Urinary bladder (tissue), 4 donors: ENCODE measurements around the gene FER1L5. TPM values are rescaled to one million over a fixed set of nuclear protein-coding genes. Genes with fewer than 3 reads are reported as not detected.

Experiments used
- DNase-seq: peaks from one replicate; pipeline ENCODE4 v3.0.0-alpha.2; 2015; ENCODE audit errors: extremely low spot score
- H3K27ac ChIP-seq: one replicate; pipeline ENCODE4 v1.5.1; 2013; ENCODE audit warnings: low read depth, mild to moderate bottlenecking, moderate library complexity
- H3K36me3 ChIP-seq: one replicate; pipeline ENCODE4 v1.6.1; 2013; ENCODE audit warnings: mild to moderate bottlenecking, moderate library complexity; ENCODE audit not compliant: insufficient read depth
- H3K4me1 ChIP-seq: one replicate; pipeline ENCODE4 v1.6.1; 2013; ENCODE audit warnings: mild to moderate bottlenecking, moderate library complexity; ENCODE audit not compliant: insufficient read depth
- H3K4me3 ChIP-seq: one replicate; pipeline ENCODE4 v1.5.1; 2013; ENCODE audit warnings: low read depth, low read length
- WGBS: extraction: QIAGEN DNeasy Blood & Tissue Kit; methylation state at CpG from one replicate; pipeline ENCODE4 v1.1.7; 2013; 5-methylcytosine and 5-hydroxymethylcytosine counted together
- polyA plus RNA-seq: library from polyadenylated mRNA; stranded (reverse); fragments of 200-250 nt; gene quantifications from one replicate; pipeline ENCODE4 v1.2.3, GENCODE V29; 2013
- total RNA-seq: library from RNA; depleted of rRNA; stranded (reverse); fragments of >200 nt; gene quantifications from one replicate; pipeline ENCODE4 v1.2.3, GENCODE V29; 2014
- donor health status: healthy with polysubstance abuse.
- donor health status: healthy.

FER1L5 gene
- total and polyA plus RNA-seq, 2 donors: 0.01 to 0.58 TPM

DNA sequence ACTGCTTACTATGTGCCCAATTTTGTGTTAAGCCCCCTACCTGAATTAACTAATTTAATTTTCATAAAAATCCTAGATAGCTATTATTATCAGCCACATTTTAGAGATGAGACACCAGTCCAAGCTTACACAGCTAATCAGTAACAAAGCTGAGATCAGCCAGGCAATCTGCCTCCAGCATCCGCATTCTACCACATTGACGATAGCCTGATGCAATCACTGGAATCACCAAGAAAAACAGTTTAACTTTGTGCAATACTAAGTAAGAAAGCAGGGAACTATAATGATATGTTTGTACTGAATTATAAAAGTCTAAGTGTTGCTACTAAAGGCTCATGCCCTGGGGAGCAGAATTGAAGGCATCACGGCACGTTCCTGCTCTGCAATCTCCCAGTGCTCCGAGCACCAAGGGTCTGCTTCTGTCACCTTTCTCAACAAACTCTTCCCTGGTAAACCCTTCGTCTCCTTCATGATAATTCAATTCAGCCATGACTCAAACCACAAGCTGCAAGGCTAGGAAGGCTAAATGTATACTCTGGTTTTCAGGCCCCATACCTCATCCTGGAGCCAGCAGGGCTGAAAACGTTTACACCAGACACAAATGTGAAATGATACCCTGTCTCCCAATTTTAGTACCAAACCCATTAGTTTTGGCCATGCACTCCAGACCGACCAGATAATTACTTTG, 23.8 kb upstream of the FER1L5 start:
- DNase-seq: no peak
- no peak overlapping the region for H3K4me3 ChIP-seq
- no peak overlapping the region for H3K27ac ChIP-seq
- WGBS: 77% methylated on average over 8 of the region's 8 CpGs
- H3K4me1 ChIP-seq: no peaks in the 10 kb centered on the region
- H3K36me3 ChIP-seq: no peaks in the 10 kb centered on the region

- Histone ChIP-seq H3K36me3 (peaks cover 2% of the 10 kb centered on the region), H3K4me3 (no peak overlapping the region), H3K4me1 (no peaks in the 10 kb centered on the region), H3K27ac (no peak overlapping the region)
- 99% methylated on average over 3 of the region's 3 CpGs for WGBS
- no peak for DNase-seq
Observed at GRCh38 chr2:96622544-96622943, 20.0 kb upstream of the FER1L5 start.

GRCh38 chr2:96623116-96623515, 19.4 kb upstream of the FER1L5 start:
- H3K36me3 ChIP-seq: peaks cover 2% of the 10 kb centered on the region
- WGBS: 86% methylated on average over 3 of the region's 3 CpGs
- no peak for DNase-seq
- H3K4me3 ChIP-seq: no peak overlapping the region
- H3K4me1 ChIP-seq: no peaks in the 10 kb centered on the region
- H3K27ac ChIP-seq: no peak overlapping the region

- Histone ChIP-seq H3K27ac (no peak overlapping the region), H3K4me1 (no peaks in the 10 kb centered on the region), H3K4me3 (no peak overlapping the region), H3K36me3 (peaks cover 6% of the 10 kb centered on the region)
- no peak for DNase-seq
- WGBS: 24% methylated on average over 5 of the region's 5 CpGs
Observed at GRCh38 chr2:96625571-96626552, 16.7 kb upstream of the FER1L5 start.

DNA sequence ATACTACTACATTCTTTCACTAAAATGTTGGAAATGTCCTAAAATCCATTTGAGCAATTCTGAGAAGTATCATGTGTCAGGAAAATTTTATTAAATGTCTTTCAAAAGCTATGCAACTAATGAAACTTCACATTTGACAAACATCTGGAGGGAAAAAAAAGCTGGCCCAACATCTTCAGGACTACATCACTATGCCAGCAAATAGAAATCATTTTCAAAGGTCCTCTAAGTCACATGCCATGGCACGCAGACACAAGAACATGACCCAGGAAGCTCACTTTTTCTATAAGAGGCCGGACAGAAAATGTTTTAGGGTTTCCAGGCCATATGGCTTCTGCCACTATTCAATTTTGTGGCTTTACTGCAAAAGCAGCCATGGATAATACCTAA, 16.0 kb upstream of the FER1L5 start:
- Histone ChIP-seq H3K27ac (no peak overlapping the region), H3K4me1 (no peaks in the 10 kb centered on the region)

GRCh38 chr2:96631804-96632435, 10.6 kb upstream of the FER1L5 start:
- 68% methylated on average over 4 of the region's 4 CpGs for WGBS
- no peak overlapping the region for H3K27ac ChIP-seq
- H3K4me1 ChIP-seq: no peaks in the 10 kb centered on the region
- no peak for DNase-seq
- no peak overlapping the region for H3K4me3 ChIP-seq
- H3K36me3 ChIP-seq: peaks cover 6% of the 10 kb centered on the region

More for the DNA sequence above, 16.0 kb upstream of the FER1L5 start:
- Histone ChIP-seq H3K36me3 (peaks cover 6% of the 10 kb centered on the region), H3K4me3 (no peak overlapping the region)
- DNase-seq: no peak
- 29% methylated on average over 2 of the region's 2 CpGs for WGBS

DNA sequence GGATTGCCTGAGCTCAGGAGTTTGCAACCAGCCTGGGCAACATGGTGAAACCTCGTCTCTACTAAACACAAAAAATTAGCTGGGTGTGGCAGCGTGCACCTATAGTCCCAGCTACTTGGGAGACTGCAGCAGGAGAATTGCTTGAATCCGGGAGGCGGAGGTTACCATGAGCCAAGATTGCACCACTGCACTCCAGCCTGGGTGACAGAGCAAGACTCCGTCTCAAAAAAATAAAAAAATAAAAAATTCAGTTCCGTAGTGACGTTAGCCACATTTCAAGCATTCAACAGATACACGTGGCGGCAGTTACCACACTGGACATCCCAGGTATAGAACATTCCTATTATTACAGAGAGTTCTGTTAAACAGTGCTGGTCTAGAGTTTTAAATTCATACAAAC, 8.9 kb upstream of the FER1L5 start:
- Histone ChIP-seq H3K4me3 (no peak overlapping the region), H3K36me3 (peaks cover 6% of the 10 kb centered on the region), H3K4me1 (no peaks in the 10 kb centered on the region), H3K27ac (no peak overlapping the region)
- 90% methylated on average over 9 of the region's 9 CpGs for WGBS
- no peak for DNase-seq

GRCh38 chr2:96636551-96637171, 5.9 kb upstream of the FER1L5 start:
- Histone ChIP-seq H3K27ac (no peak overlapping the region), H3K36me3 (peaks cover 2% of the 10 kb centered on the region), H3K4me1 (no peaks in the 10 kb centered on the region), H3K4me3 (peak overlapping the region; percentile 78)
- 42% methylated on average over 14 of the region's 14 CpGs for WGBS
- DNase-seq: no peak

DNA sequence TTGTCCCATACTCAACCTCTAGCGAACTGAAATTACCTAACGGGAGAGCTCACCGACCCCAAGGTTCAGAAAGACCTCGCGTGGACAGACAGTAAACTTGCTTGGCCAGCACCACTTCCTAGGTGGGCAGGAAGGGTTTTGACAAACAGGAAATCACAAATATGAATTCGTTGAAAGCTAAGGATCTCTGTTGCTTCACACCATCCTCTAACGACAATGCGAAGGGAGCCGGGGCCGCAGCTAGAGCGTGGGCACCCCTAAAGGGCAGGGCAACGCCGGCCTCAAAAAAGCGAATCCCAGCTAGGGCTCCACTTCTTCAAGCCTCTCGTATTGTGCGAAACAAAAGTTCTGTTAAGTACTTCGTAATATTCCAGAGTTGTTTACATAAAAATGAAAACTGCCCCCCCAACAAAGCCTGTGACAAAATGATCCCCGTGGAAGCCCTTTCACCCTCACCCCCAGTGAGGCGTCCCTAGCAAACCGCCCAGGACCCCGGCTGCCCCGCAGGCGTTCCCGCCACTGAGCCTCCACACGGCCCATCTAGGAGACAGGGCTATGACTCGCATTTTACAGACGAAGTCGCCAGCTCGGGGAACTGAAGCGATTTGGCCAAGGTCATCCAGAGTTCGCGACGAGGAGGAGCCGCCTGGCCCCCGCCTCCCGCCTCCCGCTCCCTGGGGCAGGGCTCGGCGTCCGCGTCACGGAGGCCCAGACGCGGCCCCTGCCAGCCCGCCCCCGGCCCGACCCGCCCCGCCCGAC, 5.0 kb upstream of the FER1L5 start:
- no peaks in the 10 kb centered on the region for H3K4me1 ChIP-seq
- peak overlapping the region; percentile 98 for H3K27ac ChIP-seq
- peak overlapping the region; percentile 78 for H3K4me3 ChIP-seq
- under 1% methylated on average over 50 of the region's 50 CpGs for WGBS
- peak; percentile 15 for DNase-seq
- H3K36me3 ChIP-seq: peaks cover 2% of the 10 kb centered on the region

DNA sequence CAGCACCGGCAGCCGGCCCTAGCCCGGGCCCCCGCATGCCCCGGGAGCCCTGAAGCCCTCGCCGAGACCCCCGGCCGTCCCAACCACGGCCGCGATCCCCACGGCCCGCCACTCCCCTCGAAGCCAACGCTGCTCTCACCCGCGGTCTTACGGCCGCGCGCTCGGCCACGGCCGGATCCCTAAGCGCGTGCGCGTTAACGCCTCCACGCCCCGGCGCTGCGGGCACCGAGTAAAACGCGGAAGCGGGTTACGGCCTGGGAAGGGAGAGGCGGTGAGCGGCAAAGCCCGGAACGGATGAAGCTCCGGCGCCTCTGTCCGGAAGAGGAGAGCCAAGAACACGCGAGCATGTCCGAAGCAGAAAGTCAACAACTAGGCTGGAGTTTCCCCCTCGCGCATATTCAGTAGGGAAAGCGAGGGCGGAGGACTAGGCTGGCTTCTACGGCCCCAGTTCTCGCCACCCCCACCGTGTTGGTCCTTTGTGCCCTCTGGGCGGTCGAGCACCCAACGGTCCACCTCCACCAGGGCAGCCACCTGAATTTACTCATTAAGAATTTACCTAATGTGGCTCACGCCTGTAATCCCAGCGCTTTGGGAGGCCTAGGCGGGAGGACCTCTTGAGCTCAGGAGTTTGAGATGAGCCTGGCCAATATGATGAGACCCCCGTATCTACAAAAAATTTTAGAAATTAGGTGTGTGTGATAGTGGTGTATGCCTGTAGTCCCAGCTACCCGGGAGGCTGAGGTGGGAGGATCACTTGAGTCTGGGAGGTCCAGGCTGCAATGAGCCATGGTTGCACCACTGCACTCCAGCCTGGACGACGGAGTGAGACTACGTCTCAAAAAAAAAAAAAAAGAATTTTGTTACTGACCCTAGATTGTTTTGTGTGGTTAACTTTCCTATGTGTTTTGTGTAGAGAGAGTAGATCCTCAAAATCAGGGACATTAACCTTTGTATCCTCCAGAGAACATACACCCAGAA, 4.1 kb upstream of the FER1L5 start, which contains the start of gene KANSL3:
Gene KANSL3 (minus strand): TSS at position 169 of the 978 bp plus-strand sequence. CDS start 1,177 bp downstream, outside the sequence.
- Histone ChIP-seq H3K4me1 (no peaks in the 10 kb centered on the region), H3K36me3 (peaks cover 2% of the 10 kb centered on the region), H3K27ac (peak within 1 kb of the TSS; percentile 98), H3K4me3 (peak within 1 kb of the TSS; percentile 78)
- peak; percentile 74 for DNase-seq
- WGBS: 7% methylated on average over 67 of the region's 67 CpGs

GRCh38 chr2:96647681-96648080, 5.1 kb downstream of the FER1L5 start:
- WGBS: 91% methylated on average over 6 of the region's 6 CpGs
- Histone ChIP-seq H3K36me3 (no peaks in the 10 kb centered on the region), H3K4me1 (no peaks in the 10 kb centered on the region), H3K4me3 (no peak overlapping the region), H3K27ac (no peak overlapping the region)
- DNase-seq: no peak
